ENCODE results near the gene SPATA6L.
A peak's percentile ranks its signal among the peaks of the same experiment; 100 is the strongest.

Gene SPATA6L

GRCh38 chr9:4590430-4591122 is 75.7 kb downstream of the SPATA6L start:
- no peak for DNase-seq (ENCODE audit: low read depth in 4 of 4, low spot score in 1 of 4)

- DNase-seq (ENCODE audit: low read depth in 4 of 4, low spot score in 1 of 4), result no peak
These were observed 77.6 kb downstream of the SPATA6L start for GRCh38 chr9:4588721-4589120.

GRCh38 chr9:4585135-4585534 is 81.1 kb downstream of the SPATA6L start:
- DNase-seq (ENCODE audit: low read depth in 4 of 4, low spot score in 1 of 4), result no peak

GRCh38 chr9:4584636-4585035 is 81.6 kb downstream of the SPATA6L start:
- no peak for DNase-seq (ENCODE audit: low read depth in 4 of 4, low spot score in 1 of 4)

- DNase-seq (ENCODE audit: low read depth in 4 of 4, low spot score in 1 of 4), result no peak
These were observed 83.3 kb downstream of the SPATA6L start for GRCh38 chr9:4583001-4583400.

- no peak for DNase-seq (ENCODE audit: low read depth in 4 of 4, low spot score in 1 of 4)
These were observed 84.3 kb downstream of the SPATA6L start for GRCh38 chr9:4581861-4582565.

- DNase-seq (ENCODE audit: low read depth in 4 of 4, low spot score in 1 of 4), result no peak
These were observed 85.1 kb downstream of the SPATA6L start for GRCh38 chr9:4581035-4581760.

- no peak for DNase-seq (ENCODE audit: low read depth in 4 of 4, low spot score in 1 of 4)
These were observed 87.3 kb downstream of the SPATA6L start for GRCh38 chr9:4579001-4579400.

- DNase-seq (ENCODE audit: low read depth in 4 of 4, low spot score in 1 of 4), result no peak
These were observed 89.8 kb downstream of the SPATA6L start for GRCh38 chr9:4576448-4576847.

- DNase-seq (ENCODE audit: low read depth in 4 of 4, low spot score in 1 of 4), result no peak
These were observed 90.3 kb downstream of the SPATA6L start for GRCh38 chr9:4575997-4576396.

GRCh38 chr9:4574657-4575243 is 91.5 kb downstream of the SPATA6L start:
- peak in 1 of 4 experiments; percentile 2 for DNase-seq (ENCODE audit: low read depth in 4 of 4, low spot score in 1 of 4)

- DNase-seq (ENCODE audit: low read depth in 4 of 4, low spot score in 1 of 4), result no peak
These were observed 92.5 kb downstream of the SPATA6L start for GRCh38 chr9:4573634-4574389.

- no peak for DNase-seq (ENCODE audit: low read depth in 4 of 4, low spot score in 1 of 4)
These were observed 93.1 kb downstream of the SPATA6L start for GRCh38 chr9:4573176-4573575.

- DNase-seq (ENCODE audit: low read depth in 4 of 4, low spot score in 1 of 4), result no peak
These were observed 94.0 kb downstream of the SPATA6L start for GRCh38 chr9:4572184-4572826.

GRCh38 chr9:4569101-4569500 is 97.2 kb downstream of the SPATA6L start:
- DNase-seq (ENCODE audit: low read depth in 4 of 4, low spot score in 1 of 4), result no peak

- DNase-seq (ENCODE audit: low read depth in 4 of 4, low spot score in 1 of 4), result no peak
These were observed 98.7 kb downstream of the SPATA6L start for GRCh38 chr9:4567601-4568000.

- DNase-seq (ENCODE audit: low read depth in 4 of 4, low spot score in 1 of 4), result no peak
These were observed 99.5 kb downstream of the SPATA6L start for GRCh38 chr9:4566806-4567205.

GRCh38 chr9:4563105-4563504 is 103.2 kb downstream of the SPATA6L start:
- no peak for DNase-seq (ENCODE audit: low read depth in 4 of 4, low spot score in 1 of 4)

GRCh38 chr9:4559261-4560182 is 106.8 kb downstream of the SPATA6L start:
- DNase-seq (ENCODE audit: low read depth in 4 of 4, low spot score in 1 of 4), result no peak
